ENCODE data around the gene PROM2.

The PROM2 gene

GRCh38 chr2:95306336-95306895 is 32.2 kb downstream of the PROM2 start:
- Histone ChIP-seq H2AFZ (ENCODE audit: low read depth, low read length, severe bottlenecking) (no peak overlapping the region), H3K36me3 (ENCODE audit: low read length) (no peaks in the 10 kb centered on the region), H3K9me2 (replicated peaks; ENCODE audit: insufficient read depth, low read length) (no peaks in the 10 kb centered on the region), H3F3A (ENCODE audit: insufficient read depth) (no peaks in the 10 kb centered on the region), H3K27ac (ENCODE audit: low read depth, low read length) (no peak overlapping the region), H3K9ac (ENCODE audit: low read length) (no peak overlapping the region), H3K79me2 (ENCODE audit: insufficient read depth, low read length) (no peaks in the 10 kb centered on the region), H4K20me1 (ENCODE audit: low read depth, low read length) (no peaks in the 10 kb centered on the region), H3K9me3 (ENCODE audit: insufficient read depth, low read length) (no peaks in the 10 kb centered on the region), H3K4me2 (ENCODE audit: low read depth, low read length, poor library complexity, severe bottlenecking) (no peak overlapping the region), H3K4me3 (ENCODE audit: insufficient read depth, low read length, poor library complexity, severe bottlenecking) (no peak overlapping the region), H3K27me3 (ENCODE audit: low read length) (no peaks in the 10 kb centered on the region)
- TF ChIP-seq CTCF (IDR thresholded peaks at IDR 0.05; ENCODE audit: insufficient read depth, low read length, poor library complexity, severe bottlenecking) (no peak), EZH2phosphoT487 (conservative IDR thresholded peaks at IDR 0.05; ENCODE audit: low read length) (no peak)

DNA sequence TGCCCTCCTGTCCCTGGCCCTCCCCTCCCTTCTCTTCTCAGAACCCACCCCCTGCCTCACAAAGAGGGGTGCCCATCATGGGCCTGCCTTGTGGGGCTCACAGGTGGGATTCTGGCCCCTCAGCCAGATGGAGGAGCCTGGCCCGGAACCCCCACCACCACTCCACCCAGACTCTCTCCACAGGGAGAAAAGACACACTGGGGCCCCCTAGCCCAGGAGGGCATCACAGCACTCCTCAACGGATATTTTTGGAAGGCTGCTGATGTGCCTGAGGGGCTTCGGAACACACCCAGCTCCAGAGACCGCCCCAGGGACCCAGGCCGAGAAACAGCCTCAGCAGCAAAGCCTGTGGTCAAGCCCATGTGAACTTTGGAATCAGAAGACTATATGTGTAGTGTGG is 32.8 kb downstream of the PROM2 start:
- H3K9ac ChIP-seq (ENCODE audit: low read length): no peak overlapping the region
- no peaks in the 10 kb centered on the region for H3K79me2 ChIP-seq (ENCODE audit: insufficient read depth, low read length)
- no peak for TF ChIP-seq EZH2phosphoT487 (conservative IDR thresholded peaks at IDR 0.05; ENCODE audit: low read length)
- no peak for TF ChIP-seq CTCF (IDR thresholded peaks at IDR 0.05; ENCODE audit: insufficient read depth, low read length, poor library complexity, severe bottlenecking)
- H3K4me2 ChIP-seq (ENCODE audit: low read depth, low read length, poor library complexity, severe bottlenecking): no peak overlapping the region
- no peak overlapping the region for H3K4me3 ChIP-seq (ENCODE audit: insufficient read depth, low read length, poor library complexity, severe bottlenecking)
- no peaks in the 10 kb centered on the region for H3K36me3 ChIP-seq (ENCODE audit: low read length)
- H3K27ac ChIP-seq (ENCODE audit: low read depth, low read length): no peak overlapping the region
- no peaks in the 10 kb centered on the region for H3K27me3 ChIP-seq (ENCODE audit: low read length)
- no peaks in the 10 kb centered on the region for H4K20me1 ChIP-seq (ENCODE audit: low read depth, low read length)
- no peak overlapping the region for H2AFZ ChIP-seq (ENCODE audit: low read depth, low read length, severe bottlenecking)
- H3K9me3 ChIP-seq (ENCODE audit: insufficient read depth, low read length): no peaks in the 10 kb centered on the region
- no peaks in the 10 kb centered on the region for H3K9me2 ChIP-seq (replicated peaks; ENCODE audit: insufficient read depth, low read length)
- no peaks in the 10 kb centered on the region for H3F3A ChIP-seq (ENCODE audit: insufficient read depth)

GRCh38 chr2:95307878-95308277 is 33.6 kb downstream of the PROM2 start:
- Histone ChIP-seq H3K9me2 (replicated peaks; ENCODE audit: insufficient read depth, low read length) (no peaks in the 10 kb centered on the region), H3K36me3 (ENCODE audit: low read length) (no peaks in the 10 kb centered on the region), H3K27me3 (ENCODE audit: low read length) (no peaks in the 10 kb centered on the region), H3K27ac (ENCODE audit: low read depth, low read length) (no peak overlapping the region), H2AFZ (ENCODE audit: low read depth, low read length, severe bottlenecking) (no peak overlapping the region), H4K20me1 (ENCODE audit: low read depth, low read length) (no peaks in the 10 kb centered on the region), H3K9me3 (ENCODE audit: insufficient read depth, low read length) (no peaks in the 10 kb centered on the region), H3K79me2 (ENCODE audit: insufficient read depth, low read length) (no peaks in the 10 kb centered on the region), H3K9ac (ENCODE audit: low read length) (no peak overlapping the region), H3F3A (ENCODE audit: insufficient read depth) (no peaks in the 10 kb centered on the region), H3K4me3 (ENCODE audit: insufficient read depth, low read length, poor library complexity, severe bottlenecking) (no peak overlapping the region), H3K4me2 (ENCODE audit: low read depth, low read length, poor library complexity, severe bottlenecking) (no peak overlapping the region)
- no peak for TF ChIP-seq CTCF (IDR thresholded peaks at IDR 0.05; ENCODE audit: insufficient read depth, low read length, poor library complexity, severe bottlenecking)

All from SU-DHL-6 (cell line).